ENCODE measurements around the gene EFNA3. TPM values are rescaled to one million over a fixed set of nuclear protein-coding genes. Genes with fewer than 3 reads are reported as not detected.

EFNA3 gene
- total and polyA plus RNA-seq, 2 experiments from 2014 or later: 5.5 to 13.1 TPM

DNA sequence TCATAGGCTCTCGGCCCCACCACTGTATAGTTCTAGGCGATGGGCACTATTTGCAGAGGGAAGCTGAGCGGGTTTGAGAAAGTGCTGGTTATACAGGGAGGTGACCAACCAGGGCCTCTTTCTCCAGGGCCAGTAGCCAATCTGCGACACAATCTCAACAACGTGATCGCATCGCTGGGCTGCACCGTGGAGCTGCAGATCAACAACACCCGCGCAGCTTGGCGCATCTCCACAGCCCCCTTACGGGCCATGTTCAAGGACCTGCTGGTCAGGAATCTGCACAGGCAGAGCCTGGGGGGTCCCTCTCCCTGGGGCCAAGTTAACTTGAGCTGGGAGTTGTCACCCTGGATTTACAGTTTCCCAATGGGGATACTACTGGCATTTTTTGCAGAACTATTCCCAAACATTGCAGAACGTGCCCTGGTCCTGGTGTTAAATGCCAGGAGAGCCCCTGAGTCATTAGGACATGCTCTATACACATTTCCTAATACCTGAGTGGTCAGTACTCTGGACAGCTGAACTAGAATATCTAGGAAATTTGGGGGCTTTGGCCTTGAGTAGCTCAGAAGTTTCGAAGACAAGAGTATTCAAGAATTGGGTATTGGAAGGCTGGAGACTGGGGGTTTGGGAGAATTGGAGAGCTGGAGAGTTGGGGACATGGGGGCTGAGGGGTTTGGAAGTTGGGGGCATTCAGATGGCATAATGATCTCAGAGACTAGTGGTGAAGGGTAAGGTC lies 38.1 kb upstream of the EFNA3 start:
- WGBS (ENCODE audit: low lambda C conversion rate, missing lambda C conversion rate): 92% methylated on average over 14 of the region's 14 CpGs
- TF ChIP-seq, protein P1, sequence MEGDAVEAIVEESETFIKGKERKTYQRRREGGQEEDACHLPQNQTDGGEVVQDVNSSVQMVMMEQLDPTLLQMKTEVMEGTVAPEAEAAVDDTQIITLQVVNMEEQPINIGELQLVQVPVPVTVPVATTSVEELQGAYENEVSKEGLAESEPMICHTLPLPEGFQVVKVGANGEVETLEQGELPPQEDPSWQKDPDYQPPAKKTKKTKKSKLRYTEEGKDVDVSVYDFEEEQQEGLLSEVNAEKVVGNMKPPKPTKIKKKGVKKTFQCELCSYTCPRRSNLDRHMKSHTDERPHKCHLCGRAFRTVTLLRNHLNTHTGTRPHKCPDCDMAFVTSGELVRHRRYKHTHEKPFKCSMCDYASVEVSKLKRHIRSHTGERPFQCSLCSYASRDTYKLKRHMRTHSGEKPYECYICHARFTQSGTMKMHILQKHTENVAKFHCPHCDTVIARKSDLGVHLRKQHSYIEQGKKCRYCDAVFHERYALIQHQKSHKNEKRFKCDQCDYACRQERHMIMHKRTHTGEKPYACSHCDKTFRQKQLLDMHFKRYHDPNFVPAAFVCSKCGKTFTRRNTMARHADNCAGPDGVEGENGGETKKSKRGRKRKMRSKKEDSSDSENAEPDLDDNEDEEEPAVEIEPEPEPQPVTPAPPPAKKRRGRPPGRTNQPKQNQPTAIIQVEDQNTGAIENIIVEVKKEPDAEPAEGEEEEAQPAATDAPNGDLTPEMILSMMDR (IDR thresholded peaks at IDR 0.05; ENCODE audit: poor library complexity): no peak
- TF ChIP-seq EZH2 (IDR thresholded peaks at IDR 0.05; ENCODE audit: borderline replicate concordance) (no peak), EZH2phosphoT487 (IDR thresholded peaks at IDR 0.05; ENCODE audit: low read depth, severe bottlenecking, unreplicated experiment) (no peak)
- H3K36me3 ChIP-seq (replicated peaks; ENCODE audit: insufficient read depth, low read depth): no peaks in the 10 kb centered on the region
- H3K4me2 ChIP-seq: no peak overlapping the region
- DNase-seq (ENCODE audit: low spot score): no peak
- H3K79me2 ChIP-seq: no peaks in the 10 kb centered on the region
- H4K20me1 ChIP-seq (ENCODE audit: insufficient read depth, poor library complexity, severe bottlenecking): no peaks in the 10 kb centered on the region
- H3K9me3 ChIP-seq (ENCODE audit: low read depth): no peaks in the 10 kb centered on the region
- no peaks in the 10 kb centered on the region for H3K27me3 ChIP-seq
- H3K9me2 ChIP-seq (replicated peaks; ENCODE audit: insufficient read depth): no peaks in the 10 kb centered on the region
- no peak overlapping the region for H3K4me3 ChIP-seq
- H2AFZ ChIP-seq: no peak overlapping the region
- peaks cover 5% of the 10 kb centered on the region for H3K4me1 ChIP-seq (ENCODE audit: insufficient read depth)
- H3K27ac ChIP-seq: no peak overlapping the region

DNA sequence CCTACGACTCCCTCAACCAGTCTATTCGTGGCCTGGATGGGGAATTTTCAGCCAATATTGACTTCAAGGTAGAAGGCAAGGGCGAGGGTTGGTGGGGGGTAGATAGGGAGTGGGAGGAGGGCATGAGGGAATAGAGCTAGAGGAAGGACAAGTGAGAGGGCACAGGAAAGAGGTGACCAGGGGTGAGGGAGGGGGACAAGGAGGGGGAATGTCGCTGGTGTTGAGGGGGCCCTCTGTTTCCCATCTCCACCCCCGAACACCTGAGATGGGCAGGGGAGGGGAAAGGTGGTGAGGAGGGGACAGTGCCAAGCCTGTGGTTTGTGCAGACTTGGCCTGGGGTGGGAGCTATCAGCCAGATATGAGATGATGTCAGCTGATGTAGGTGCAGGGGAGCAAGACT lies 35.8 kb upstream of the EFNA3 start:
- no peak overlapping the region for H3K4me3 ChIP-seq
- no peaks in the 10 kb centered on the region for H3K27me3 ChIP-seq
- peak overlapping the region; percentile 26 for H3K27ac ChIP-seq
- no peak overlapping the region for H3K4me2 ChIP-seq
- no peaks in the 10 kb centered on the region for H3K36me3 ChIP-seq (replicated peaks; ENCODE audit: insufficient read depth, low read depth)
- no peaks in the 10 kb centered on the region for H3K79me2 ChIP-seq
- no peaks in the 10 kb centered on the region for H3K9me2 ChIP-seq (replicated peaks; ENCODE audit: insufficient read depth)
- H3K4me1 ChIP-seq (ENCODE audit: insufficient read depth): peaks cover 5% of the 10 kb centered on the region
- H4K20me1 ChIP-seq (ENCODE audit: insufficient read depth, poor library complexity, severe bottlenecking): no peaks in the 10 kb centered on the region
- no peaks in the 10 kb centered on the region for H3K9me3 ChIP-seq (ENCODE audit: low read depth)
- no peak overlapping the region for H2AFZ ChIP-seq
- TF ChIP-seq, protein P1 (IDR thresholded peaks at IDR 0.05; ENCODE audit: poor library complexity): no peak
- no peak for TF ChIP-seq EZH2phosphoT487 (IDR thresholded peaks at IDR 0.05; ENCODE audit: low read depth, severe bottlenecking, unreplicated experiment)
- TF ChIP-seq EZH2 (IDR thresholded peaks at IDR 0.05; ENCODE audit: borderline replicate concordance): no peak
- WGBS (ENCODE audit: low lambda C conversion rate, missing lambda C conversion rate): 98% methylated on average over 4 of the region's 5 CpGs
- no peak for DNase-seq (ENCODE audit: low spot score)

DNA sequence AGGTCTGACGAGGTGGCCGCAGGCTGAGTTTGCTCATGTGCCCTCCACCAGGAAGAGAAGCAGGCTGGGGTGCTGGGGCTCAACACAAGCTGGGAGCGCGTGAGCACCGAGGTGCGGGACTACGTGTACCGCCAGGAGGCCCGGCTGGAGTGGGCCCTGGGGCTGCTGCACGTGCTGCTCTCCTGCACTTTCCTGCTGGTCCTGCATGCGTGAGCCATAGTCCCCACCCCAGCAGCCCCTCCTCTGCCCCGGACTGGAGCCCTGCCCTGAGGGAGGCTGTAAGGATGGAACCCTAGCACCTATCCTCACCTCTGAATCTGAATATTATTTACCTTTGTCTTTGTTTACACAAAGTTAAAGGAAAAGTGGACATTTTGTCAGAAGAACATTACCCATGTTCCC lies 35.3 kb upstream of the EFNA3 start:
- H3K4me1 ChIP-seq (ENCODE audit: insufficient read depth): peaks cover 5% of the 10 kb centered on the region
- no peaks in the 10 kb centered on the region for H3K27me3 ChIP-seq
- no peaks in the 10 kb centered on the region for H3K79me2 ChIP-seq
- peak; percentile 43 for DNase-seq (ENCODE audit: low spot score)
- 70% methylated on average over 12 of the region's 12 CpGs for WGBS (ENCODE audit: low lambda C conversion rate, missing lambda C conversion rate)
- H3K4me2 ChIP-seq: no peak overlapping the region
- H3K4me3 ChIP-seq: no peak overlapping the region
- H3K27ac ChIP-seq: peak overlapping the region; percentile 26
- no peak overlapping the region for H2AFZ ChIP-seq
- H3K9me3 ChIP-seq (ENCODE audit: low read depth): no peaks in the 10 kb centered on the region
- H3K36me3 ChIP-seq (replicated peaks; ENCODE audit: insufficient read depth, low read depth): no peaks in the 10 kb centered on the region
- no peaks in the 10 kb centered on the region for H4K20me1 ChIP-seq (ENCODE audit: insufficient read depth, poor library complexity, severe bottlenecking)
- TF ChIP-seq EZH2 (IDR thresholded peaks at IDR 0.05; ENCODE audit: borderline replicate concordance) (no peak), EZH2phosphoT487 (IDR thresholded peaks at IDR 0.05; ENCODE audit: low read depth, severe bottlenecking, unreplicated experiment) (no peak)
- TF ChIP-seq, protein P1 (IDR thresholded peaks at IDR 0.05; ENCODE audit: poor library complexity): no peak
- H3K9me2 ChIP-seq (replicated peaks; ENCODE audit: insufficient read depth): no peaks in the 10 kb centered on the region
